Measurements from ENCODE around the gene TSEN2.

Gene TSEN2

GRCh38 chr3:12484198-12484982 lies at the start of gene TSEN2:
Gene TSEN2, plus strand, starts transcription at chr3:12484480. Its CDS starts 5,321 bp downstream, at chr3:12489801.
- Histone ChIP-seq H3K27ac (ENCODE audit: low read depth, low read length) (peak within 1 kb of the TSS; percentile 61), H3K9me3 (ENCODE audit: low read length) (no peaks in the 10 kb centered on the region), H3K27me3 (ENCODE audit: control insufficient read depth in 1 of 2, insufficient read depth in 2 of 2, low read length in 2 of 2) (no peaks in the 10 kb centered on the region), H3K9ac (ENCODE audit: low read length) (peak within 1 kb of the TSS; percentile 38), H3K4me1 (ENCODE audit: insufficient read depth, low read length) (peaks cover 25% of the 10 kb centered on the region), H3K4me3 (ENCODE audit: low read depth in 1 of 2, low read length in 2 of 2) (peak within 1 kb of the TSS; percentile 70 to 91), H3K36me3 (ENCODE audit: insufficient read depth, low read length) (no peaks in the 10 kb centered on the region)

- Histone ChIP-seq H3K4me1 (ENCODE audit: insufficient read depth, low read length) (peaks cover 9% of the 10 kb centered on the region), H3K4me3 (ENCODE audit: low read depth in 1 of 2, low read length in 2 of 2) (no peak overlapping the region), H3K27ac (ENCODE audit: low read depth, low read length) (no peak overlapping the region), H3K9ac (ENCODE audit: low read length) (no peak overlapping the region), H3K36me3 (ENCODE audit: insufficient read depth, low read length) (no peaks in the 10 kb centered on the region), H3K9me3 (ENCODE audit: low read length) (no peaks in the 10 kb centered on the region), H3K27me3 (ENCODE audit: control insufficient read depth in 1 of 2, insufficient read depth in 2 of 2, low read length in 2 of 2) (no peaks in the 10 kb centered on the region)
Measured at GRCh38 chr3:12436514-12437220, 47.6 kb upstream of the TSEN2 start.

DNA sequence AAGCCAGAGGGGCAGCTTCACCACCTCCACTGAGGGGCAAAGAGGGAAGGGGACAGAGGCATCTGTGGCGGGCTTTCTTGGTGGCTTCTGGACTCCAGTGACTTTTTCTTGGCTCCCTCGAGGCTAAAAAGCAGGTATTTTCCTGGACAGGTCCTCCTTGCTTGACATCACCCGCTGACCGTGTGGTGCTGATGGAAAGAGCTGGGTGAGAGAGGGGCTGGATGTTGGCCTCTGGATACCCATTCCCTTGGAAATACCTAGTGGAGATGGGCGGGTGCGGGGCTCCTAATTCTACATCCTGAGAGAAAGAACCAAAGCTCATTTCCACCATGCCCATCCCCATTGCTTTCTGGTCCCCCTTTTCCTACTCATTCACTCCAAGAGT lies 47.1 kb upstream of the TSEN2 start:
- H3K27me3 ChIP-seq (ENCODE audit: control insufficient read depth in 1 of 2, insufficient read depth in 2 of 2, low read length in 2 of 2): no peaks in the 10 kb centered on the region
- no peaks in the 10 kb centered on the region for H3K9me3 ChIP-seq (ENCODE audit: low read length)
- H3K9ac ChIP-seq (ENCODE audit: low read length): no peak overlapping the region
- no peaks in the 10 kb centered on the region for H3K36me3 ChIP-seq (ENCODE audit: insufficient read depth, low read length)
- H3K4me3 ChIP-seq (ENCODE audit: low read depth in 1 of 2, low read length in 2 of 2): no peak overlapping the region
- H3K4me1 ChIP-seq (ENCODE audit: insufficient read depth, low read length): peaks cover 9% of the 10 kb centered on the region
- no peak overlapping the region for H3K27ac ChIP-seq (ENCODE audit: low read depth, low read length)

GRCh38 chr3:12437861-12438260 lies 46.4 kb upstream of the TSEN2 start:
- Histone ChIP-seq H3K27ac (ENCODE audit: low read depth, low read length) (no peak overlapping the region), H3K4me1 (ENCODE audit: insufficient read depth, low read length) (peaks cover 9% of the 10 kb centered on the region), H3K4me3 (ENCODE audit: low read depth in 1 of 2, low read length in 2 of 2) (no peak overlapping the region), H3K36me3 (ENCODE audit: insufficient read depth, low read length) (no peaks in the 10 kb centered on the region), H3K9me3 (ENCODE audit: low read length) (no peaks in the 10 kb centered on the region), H3K27me3 (ENCODE audit: control insufficient read depth in 1 of 2, insufficient read depth in 2 of 2, low read length in 2 of 2) (no peaks in the 10 kb centered on the region), H3K9ac (ENCODE audit: low read length) (no peak overlapping the region)

GRCh38 chr3:12438318-12438717 lies 46.0 kb upstream of the TSEN2 start:
- Histone ChIP-seq H3K9me3 (ENCODE audit: low read length) (no peaks in the 10 kb centered on the region), H3K9ac (ENCODE audit: low read length) (no peak overlapping the region), H3K27ac (ENCODE audit: low read depth, low read length) (no peak overlapping the region), H3K4me3 (ENCODE audit: low read depth in 1 of 2, low read length in 2 of 2) (no peak overlapping the region), H3K36me3 (ENCODE audit: insufficient read depth, low read length) (no peaks in the 10 kb centered on the region), H3K27me3 (ENCODE audit: control insufficient read depth in 1 of 2, insufficient read depth in 2 of 2, low read length in 2 of 2) (no peaks in the 10 kb centered on the region), H3K4me1 (ENCODE audit: insufficient read depth, low read length) (peaks cover 9% of the 10 kb centered on the region)

DNA sequence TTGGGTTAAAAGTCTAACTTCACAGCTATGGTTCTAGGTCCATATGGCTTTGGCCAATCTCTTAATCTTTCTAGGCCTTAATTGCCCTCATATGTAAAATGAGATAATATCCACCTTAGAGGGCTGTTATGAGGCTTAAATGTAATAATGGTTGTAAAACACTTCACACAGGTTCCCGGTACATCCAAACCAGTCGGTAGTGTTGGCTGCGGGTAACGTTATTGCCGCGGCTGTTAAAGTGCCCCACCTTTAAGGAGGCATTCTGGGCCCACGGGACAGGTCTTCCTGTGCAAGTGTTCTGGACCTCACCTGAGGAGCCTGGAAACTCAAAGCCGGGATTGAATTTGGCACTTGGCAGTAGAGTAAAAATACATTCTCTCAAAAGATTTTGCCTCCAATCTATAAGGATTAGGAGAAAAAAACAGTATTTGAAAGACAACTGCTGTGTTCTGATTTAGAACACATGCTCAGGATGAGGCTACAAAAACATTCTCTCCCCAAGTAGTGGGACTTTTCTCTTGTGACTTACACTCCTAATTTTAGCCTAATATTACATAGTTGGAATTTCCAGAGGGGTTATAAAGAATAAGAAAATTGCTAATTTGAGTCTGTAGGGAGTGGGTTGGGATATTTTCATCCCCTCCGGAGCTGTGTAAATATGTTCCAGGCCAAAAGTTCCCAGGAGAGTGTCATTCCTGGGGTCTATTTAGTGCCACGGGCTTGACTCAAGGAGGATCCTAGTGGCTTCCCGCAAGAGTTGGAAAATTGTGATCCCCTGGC lies 44.9 kb upstream of the TSEN2 start:
- H3K27ac ChIP-seq (ENCODE audit: low read depth, low read length): no peak overlapping the region
- H3K27me3 ChIP-seq (ENCODE audit: control insufficient read depth in 1 of 2, insufficient read depth in 2 of 2, low read length in 2 of 2): peaks cover 0 to 6% of the 10 kb centered on the region in 2 donors
- no peaks in the 10 kb centered on the region for H3K36me3 ChIP-seq (ENCODE audit: insufficient read depth, low read length)
- no peaks in the 10 kb centered on the region for H3K9me3 ChIP-seq (ENCODE audit: low read length)
- no peak overlapping the region for H3K9ac ChIP-seq (ENCODE audit: low read length)
- H3K4me1 ChIP-seq (ENCODE audit: insufficient read depth, low read length): peaks cover 9% of the 10 kb centered on the region
- no peak overlapping the region for H3K4me3 ChIP-seq (ENCODE audit: low read depth in 1 of 2, low read length in 2 of 2)

GRCh38 chr3:12440927-12441714 lies 43.2 kb upstream of the TSEN2 start:
- no peak overlapping the region for H3K4me3 ChIP-seq (ENCODE audit: low read depth in 1 of 2, low read length in 2 of 2)
- peaks cover 9% of the 10 kb centered on the region for H3K4me1 ChIP-seq (ENCODE audit: insufficient read depth, low read length)
- H3K36me3 ChIP-seq (ENCODE audit: insufficient read depth, low read length): no peaks in the 10 kb centered on the region
- peaks cover 0 to 10% of the 10 kb centered on the region in 2 donors for H3K27me3 ChIP-seq (ENCODE audit: control insufficient read depth in 1 of 2, insufficient read depth in 2 of 2, low read length in 2 of 2)
- H3K9ac ChIP-seq (ENCODE audit: low read length): no peak overlapping the region
- no peaks in the 10 kb centered on the region for H3K9me3 ChIP-seq (ENCODE audit: low read length)
- no peak overlapping the region for H3K27ac ChIP-seq (ENCODE audit: low read depth, low read length)

- Histone ChIP-seq H3K9ac (ENCODE audit: low read length) (no peak overlapping the region), H3K27me3 (ENCODE audit: control insufficient read depth in 1 of 2, insufficient read depth in 2 of 2, low read length in 2 of 2) (peaks cover 0 to 10% of the 10 kb centered on the region in 2 donors), H3K27ac (ENCODE audit: low read depth, low read length) (no peak overlapping the region), H3K4me1 (ENCODE audit: insufficient read depth, low read length) (peaks cover 4% of the 10 kb centered on the region), H3K4me3 (ENCODE audit: low read depth in 1 of 2, low read length in 2 of 2) (no peak overlapping the region), H3K36me3 (ENCODE audit: insufficient read depth, low read length) (no peaks in the 10 kb centered on the region), H3K9me3 (ENCODE audit: low read length) (no peaks in the 10 kb centered on the region)
Measured at GRCh38 chr3:12442654-12443501, 41.4 kb upstream of the TSEN2 start.

- H3K27ac ChIP-seq (ENCODE audit: low read depth, low read length): no peak overlapping the region
Measured at GRCh38 chr3:12443781-12444522, 40.3 kb upstream of the TSEN2 start.

More at GRCh38 chr3:12443781-12444522, 40.3 kb upstream of the TSEN2 start:
- no peak overlapping the region for H3K9ac ChIP-seq (ENCODE audit: low read length)
- no peaks in the 10 kb centered on the region for H3K36me3 ChIP-seq (ENCODE audit: insufficient read depth, low read length)
- H3K9me3 ChIP-seq (ENCODE audit: low read length): no peaks in the 10 kb centered on the region
- H3K27me3 ChIP-seq (ENCODE audit: control insufficient read depth in 1 of 2, insufficient read depth in 2 of 2, low read length in 2 of 2): peaks cover 0 to 10% of the 10 kb centered on the region in 2 donors
- H3K4me1 ChIP-seq (ENCODE audit: insufficient read depth, low read length): peaks cover 4% of the 10 kb centered on the region
- H3K4me3 ChIP-seq (ENCODE audit: low read depth in 1 of 2, low read length in 2 of 2): no peak overlapping the region

All from muscle layer of colon (tissue), 2 donors.